ACC112 (cell line): ENCODE measurements around the gene CMBL.
A peak's percentile ranks its signal among the peaks of the same experiment; 100 is the strongest.
"Not testable (repeated sequence)": the region's sequence is repeated elsewhere in the genome, so short reads cannot be mapped to it uniquely, and the experiment has no call there.

Experiments
- H2AFZ ChIP-seq: fragments of 200-600 bp; sonication (generic); one replicate; pipeline ENCODE4 v1.6.0; 2017; ENCODE audit warnings: antibody characterized with exemption, low read length; ENCODE audit not compliant: unreplicated experiment
- H3K27ac ChIP-seq: fragments of 200-600 bp; sonication (generic); 2 replicates; pipeline ENCODE4 v1.5.1; 2014; ENCODE audit warnings: low read depth, mild to moderate bottlenecking, antibody characterized with exemption, low read length, moderate library complexity
- H3K27me3 ChIP-seq: fragments of 200-600 bp; sonication (generic); 2 replicates; pipeline ENCODE4 v1.6.1; 2014; ENCODE audit warnings: mild to moderate bottlenecking, antibody characterized with exemption, low read length, moderate library complexity, mixed read lengths; ENCODE audit not compliant: insufficient read depth
- H3K36me3 ChIP-seq: fragments of 200-600 bp; sonication (generic); 2 replicates; pipeline ENCODE4 v1.6.1; 2016; ENCODE audit warnings: mild to moderate bottlenecking, antibody characterized with exemption, low read length, moderate library complexity, mixed read lengths; ENCODE audit not compliant: insufficient read depth
- H3K4me1 ChIP-seq: fragments of 200-600 bp; sonication (generic); one replicate; pipeline ENCODE4 v1.6.1; 2016; ENCODE audit warnings: low read length, mixed read lengths; ENCODE audit not compliant: insufficient read depth, unreplicated experiment, control insufficient read depth
- H3K4me3 ChIP-seq: fragments of 200-600 bp; sonication (generic); 2 replicates; pipeline ENCODE4 v1.5.1; 2014; ENCODE audit warnings: mild to moderate bottlenecking, low read depth, low read length
- H3K79me2 ChIP-seq: fragments of 200-600 bp; sonication (generic); one replicate; pipeline ENCODE4 v1.6.0; 2016; ENCODE audit warnings: low read length; ENCODE audit not compliant: control insufficient read depth, unreplicated experiment, insufficient read depth

CMBL gene

GRCh38 chr5:10344461-10345106 lies 36.9 kb upstream of the CMBL start:
- not testable (repeated sequence) for H3K36me3 ChIP-seq, H3K27ac ChIP-seq, H3K79me2 ChIP-seq

GRCh38 chr5:10343486-10343885 lies 35.8 kb upstream of the CMBL start:
- no peak overlapping the region for H2AFZ ChIP-seq
- no peaks in the 10 kb centered on the region for H3K4me1 ChIP-seq
- H3K4me3 ChIP-seq: no peak overlapping the region
- H3K79me2 ChIP-seq: no peaks in the 10 kb centered on the region
- H3K36me3 ChIP-seq: no peaks in the 10 kb centered on the region
- no peak overlapping the region for H3K27ac ChIP-seq
- no peaks in the 10 kb centered on the region for H3K27me3 ChIP-seq

More at GRCh38 chr5:10344461-10345106, 36.9 kb upstream of the CMBL start:
- not testable (repeated sequence) for H3K27me3 ChIP-seq, H3K4me3 ChIP-seq, H2AFZ ChIP-seq, H3K4me1 ChIP-seq

GRCh38 chr5:10339958-10340357 lies 32.3 kb upstream of the CMBL start:
- Histone ChIP-seq H3K79me2 (no peaks in the 10 kb centered on the region), H3K4me1 (no peaks in the 10 kb centered on the region), H3K27me3 (no peaks in the 10 kb centered on the region), H3K36me3 (no peaks in the 10 kb centered on the region), H3K27ac (no peak overlapping the region), H2AFZ (no peak overlapping the region), H3K4me3 (no peak overlapping the region)

GRCh38 chr5:10339058-10339811 lies 31.5 kb upstream of the CMBL start:
- no peaks in the 10 kb centered on the region for H3K4me1 ChIP-seq
- no peak overlapping the region for H3K4me3 ChIP-seq
- H3K79me2 ChIP-seq: no peaks in the 10 kb centered on the region
- no peak overlapping the region for H3K27ac ChIP-seq
- no peaks in the 10 kb centered on the region for H3K27me3 ChIP-seq
- no peaks in the 10 kb centered on the region for H3K36me3 ChIP-seq
- no peak overlapping the region for H2AFZ ChIP-seq

GRCh38 chr5:10338686-10339057 lies 31.0 kb upstream of the CMBL start:
- Histone ChIP-seq H3K4me1 (no peaks in the 10 kb centered on the region), H3K27me3 (no peaks in the 10 kb centered on the region), H2AFZ (no peak overlapping the region), H3K79me2 (no peaks in the 10 kb centered on the region), H3K4me3 (no peak overlapping the region), H3K36me3 (no peaks in the 10 kb centered on the region), H3K27ac (no peak overlapping the region)

- no peaks in the 10 kb centered on the region for H3K4me1 ChIP-seq
- no peak overlapping the region for H3K27ac ChIP-seq
- H3K79me2 ChIP-seq: no peaks in the 10 kb centered on the region
- H2AFZ ChIP-seq: no peak overlapping the region
- no peak overlapping the region for H3K4me3 ChIP-seq
- no peaks in the 10 kb centered on the region for H3K36me3 ChIP-seq
- peaks cover 4% of the 10 kb centered on the region; the same call in 1 of the 2 replicates for H3K27me3 ChIP-seq
These were observed 30.3 kb upstream of the CMBL start for GRCh38 chr5:10337986-10338385.

- Histone ChIP-seq H3K79me2 (no peaks in the 10 kb centered on the region), H3K27me3 (peaks cover 4% of the 10 kb centered on the region; the same call in 1 of the 2 replicates), H2AFZ (no peak overlapping the region), H3K36me3 (no peaks in the 10 kb centered on the region), H3K4me3 (no peak overlapping the region), H3K4me1 (peaks cover 3% of the 10 kb centered on the region), H3K27ac (no peak overlapping the region)
These were observed 29.4 kb upstream of the CMBL start for GRCh38 chr5:10337107-10337506.

- H3K4me3 ChIP-seq: no peak overlapping the region
- H3K27me3 ChIP-seq: peaks cover 4% of the 10 kb centered on the region; the same call in 1 of the 2 replicates
- H3K4me1 ChIP-seq: peaks cover 15% of the 10 kb centered on the region
- H3K79me2 ChIP-seq: no peaks in the 10 kb centered on the region
- no peaks in the 10 kb centered on the region for H3K36me3 ChIP-seq
- H2AFZ ChIP-seq: no peak overlapping the region
- no peak overlapping the region for H3K27ac ChIP-seq
These were observed 28.2 kb upstream of the CMBL start for GRCh38 chr5:10335711-10336470.

GRCh38 chr5:10334831-10335230 lies 27.1 kb upstream of the CMBL start:
- H3K4me1 ChIP-seq: peaks cover 26% of the 10 kb centered on the region
- no peaks in the 10 kb centered on the region for H3K36me3 ChIP-seq
- H3K27ac ChIP-seq: no peak overlapping the region
- H3K27me3 ChIP-seq: peaks cover 4% of the 10 kb centered on the region; the same call in 1 of the 2 replicates
- H3K4me3 ChIP-seq: no peak overlapping the region
- no peak overlapping the region for H2AFZ ChIP-seq
- H3K79me2 ChIP-seq: no peaks in the 10 kb centered on the region

GRCh38 chr5:10333154-10334006 lies 25.7 kb upstream of the CMBL start:
- H2AFZ ChIP-seq: peak overlapping the region; percentile 88
- H3K27me3 ChIP-seq: peaks cover 4% of the 10 kb centered on the region; the same call in 1 of the 2 replicates
- peak overlapping the region; percentile 86 for H3K4me3 ChIP-seq
- H3K4me1 ChIP-seq: peaks cover 38% of the 10 kb centered on the region
- no peaks in the 10 kb centered on the region for H3K79me2 ChIP-seq
- no peaks in the 10 kb centered on the region for H3K36me3 ChIP-seq
- no peak overlapping the region for H3K27ac ChIP-seq
